Natural killer cell (primary cell): Measurements from ENCODE around the gene DENND1B. TPM values are rescaled to one million over a fixed set of nuclear protein-coding genes. Genes with fewer than 3 reads are reported as not detected.

ENCODE experiments used
- ATAC-seq, 3 donors: fragments of 150-1000 bp in 2 of 3; fragments of 200-7000 bp in 1 of 3; cut with Tn5 transposase; 1 replicate in 1 of 3; 2 replicates in 2 of 3; pipeline ENCODE4 v1.10.0; 2021; ENCODE audit warnings: mild to moderate bottlenecking in 2 of 3, moderate library complexity in 2 of 3
- DNase-seq, 2 donors: peaks; one replicate each; pipeline versions ENCODE4 v3.0.0 to v3.0.0-alpha.2; 2013 to 2021; ENCODE audit warnings: mixed read lengths in 1 of 2
- H3K27ac ChIP-seq: one replicate; pipeline ENCODE4 v1.5.1; 2013; ENCODE audit warnings: mild to moderate bottlenecking, low read length
- H3K27me3 ChIP-seq: one replicate; pipeline ENCODE4 v1.6.1; 2013; ENCODE audit warnings: low read length; ENCODE audit not compliant: control insufficient read depth, insufficient read depth
- H3K36me3 ChIP-seq: one replicate; pipeline ENCODE4 v1.6.1; 2013; ENCODE audit warnings: low read length; ENCODE audit not compliant: control insufficient read depth, insufficient read depth
- H3K4me1 ChIP-seq: one replicate; pipeline ENCODE4 v1.6.1; 2013; ENCODE audit warnings: low read length; ENCODE audit not compliant: control insufficient read depth, insufficient read depth
- H3K4me3 ChIP-seq: one replicate; pipeline ENCODE4 v1.5.1; 2013; ENCODE audit warnings: low read length
- H3K9me3 ChIP-seq: one replicate; pipeline ENCODE4 v1.6.1; 2013; ENCODE audit warnings: low read length; ENCODE audit not compliant: control insufficient read depth, insufficient read depth
- H3K27ac Mint-ChIP-seq, 2 donors: one replicate each; pipeline ENCODE4 v1.8.0; 2022; ENCODE audit warnings: mild to moderate bottlenecking in 2 of 2, mixed read lengths in 2 of 2, moderate library complexity in 1 of 2
- H3K27me3 Mint-ChIP-seq, 2 donors: one replicate each; pipeline ENCODE4 v1.8.0; 2022; ENCODE audit warnings: low read depth in 2 of 2, mixed read lengths in 2 of 2
- H3K36me3 Mint-ChIP-seq: one replicate; pipeline ENCODE4 v1.8.0; 2022; ENCODE audit warnings: mixed read lengths
- H3K4me1 Mint-ChIP-seq, 2 donors: one replicate each; pipeline ENCODE4 v1.8.0; 2022; ENCODE audit warnings: mixed read lengths in 2 of 2
- H3K4me3 Mint-ChIP-seq: one replicate; pipeline ENCODE4 v1.8.0; 2022; ENCODE audit warnings: mild to moderate bottlenecking, moderate library complexity, mixed read lengths
- H3K9me3 Mint-ChIP-seq, 2 donors: one replicate each; pipeline ENCODE4 v1.8.0; 2022; ENCODE audit warnings: mixed read lengths in 2 of 2
- CTCF ChIP-seq: fragments of 200-600 bp; IDR thresholded peaks from one replicate; pipeline ENCODE4 v1.8.0; 2022; ENCODE audit warnings: antibody characterized with exemption
- WGBS: methylation state at CpG from one replicate; pipeline ENCODE4 v1.1.7; 2013; ENCODE audit warnings: missing lambda C conversion rate; ENCODE audit not compliant: insufficient coverage; 5-methylcytosine and 5-hydroxymethylcytosine counted together
- intact Hi-C: fragments of 100-400 bp; cut with micrococcal nuclease; formaldehyde crosslinking; loops from one replicate; pipeline ENCODE4 v1.14.2; 2022
- total RNA-seq, 4 donors: library from RNA; stranded (reverse); fragments of 120-200 nt in 1 of 4; gene quantifications; one replicate each; pipeline versions ENCODE4 v1.2.3 to v1.2.4, GENCODE V29; 2013 to 2022

Gene DENND1B
- total RNA-seq, 3 donors from 2014 or later (not counting 1 experiment from before 2014, with no cell fraction given), result 35.4 to 62.5 (median 37.5) TPM

GRCh38 chr1:197807739-197808453 lies 32.6 kb upstream of the DENND1B start:
- no peak for ATAC-seq
- intact Hi-C loops, result loop anchor here (2.0 kb wide), 1 partner anchor 31 kb away; no protein-coding TSS in a partner anchor
- Mint-ChIP-seq H3K36me3 (no peaks in the 10 kb centered on the region), H3K27me3 (no peaks in the 10 kb centered on the region), H3K4me3 (peak overlapping the region; percentile 45), H3K4me1 (peaks cover 33 to 34% of the 10 kb centered on the region in 2 donors), H3K9me3 (no peaks in the 10 kb centered on the region), H3K27ac (peak overlapping the region; percentile 55 to 80)
- Histone ChIP-seq H3K36me3 (no peaks in the 10 kb centered on the region), H3K4me1 (peaks cover 15% of the 10 kb centered on the region), H3K4me3 (no peak overlapping the region), H3K27ac (peak overlapping the region; percentile 48), H3K9me3 (no peaks in the 10 kb centered on the region), H3K27me3 (no peaks in the 10 kb centered on the region)
- no peak for DNase-seq
- TF ChIP-seq CTCF, result no peak
- 59% methylated on average over 5 of the region's 5 CpGs for WGBS

GRCh38 chr1:197807216-197807615 lies 31.9 kb upstream of the DENND1B start:
- intact Hi-C loops, result no loop called here
- Histone ChIP-seq H3K9me3 (no peaks in the 10 kb centered on the region), H3K4me3 (no peak overlapping the region), H3K4me1 (peaks cover 15% of the 10 kb centered on the region), H3K27ac (peak overlapping the region; percentile 48), H3K36me3 (no peaks in the 10 kb centered on the region), H3K27me3 (no peaks in the 10 kb centered on the region)
- Mint-ChIP-seq H3K4me3 (peak overlapping the region; percentile 45), H3K36me3 (no peaks in the 10 kb centered on the region), H3K4me1 (peaks cover 33 to 34% of the 10 kb centered on the region in 2 donors), H3K27ac (peak overlapping the region; percentile 55 to 80), H3K27me3 (no peaks in the 10 kb centered on the region), H3K9me3 (no peaks in the 10 kb centered on the region)
- DNase-seq (peak in 1 of 2 donors; percentile 21), ATAC-seq (peak; percentile 45 to 69 (median 57))
- no peak for TF ChIP-seq CTCF
- 49% methylated on average over 4 of the region's 4 CpGs for WGBS

GRCh38 chr1:197806718-197807117 lies 31.4 kb upstream of the DENND1B start:
- no peak overlapping the region for H3K27ac ChIP-seq
- no peaks in the 10 kb centered on the region for H3K9me3 Mint-ChIP-seq

More at GRCh38 chr1:197806718-197807117, 31.4 kb upstream of the DENND1B start:
- DNase-seq (no peak), ATAC-seq (peak; percentile 51 to 67 (median 62))
- intact Hi-C loops, result no loop called here
- no peaks in the 10 kb centered on the region for H3K36me3 ChIP-seq
- Mint-ChIP-seq H3K27me3 (no peaks in the 10 kb centered on the region), H3K36me3 (no peaks in the 10 kb centered on the region), H3K4me3 (peak overlapping the region; percentile 45), H3K27ac (peak overlapping the region; percentile 55 to 80), H3K4me1 (peaks cover 33 to 34% of the 10 kb centered on the region in 2 donors)
- no peak overlapping the region for H3K4me3 ChIP-seq
- no CpG with 5 or more reads among the region's 1 CpG for WGBS
- no peaks in the 10 kb centered on the region for H3K9me3 ChIP-seq
- no peak for TF ChIP-seq CTCF
- H3K27me3 ChIP-seq, result no peaks in the 10 kb centered on the region
- peaks cover 15% of the 10 kb centered on the region for H3K4me1 ChIP-seq
